Endothelial cell of umbilical vein (primary cell): ENCODE measurements around the gene CNTFR. TPM values are rescaled to one million over a fixed set of nuclear protein-coding genes. Genes with fewer than 3 reads are reported as not detected.

ENCODE experiments used
- BruUV-seq: library from RNA; stranded (reverse); fragments of 400-500 nt; replicated peaks from 2 replicates; lab custom pipeline; 2021; lab: Mats Ljungman, UMichigan
- CTCF ChIA-PET: fragments of 300-600, 350-600 bp; sonication (Branson Sonifier 250); formaldehyde crosslinking; loops from one replicate; lab custom pipeline; 2021; ENCODE audit warnings: antibody characterized with exemption, inconsistent platforms; lab: Charles Lee
- POLR2A ChIA-PET: fragments of 300-600, 350-600 bp; sonication (Branson Sonifier 250); formaldehyde crosslinking; loops from one replicate; lab custom pipeline; 2021; ENCODE audit warnings: antibody characterized with exemption, inconsistent platforms; lab: Charles Lee
- DNase-seq: peaks from one replicate; pipeline ENCODE4 v3.0.0-alpha.2; 2011; ENCODE audit warnings: low read depth, low spot score
- FAIRE-seq: peaks from 2 replicates; lab custom pipeline; 2011; peaks lifted over from hg19 to GRCh38; lab: Jason Lieb, UNC
- H2AFZ ChIP-seq: 2 replicates; pipeline ENCODE4 v1.6.0; 2012; ENCODE audit warnings: low read depth, low read length, control low read depth, inconsistent platforms
- H3K27ac ChIP-seq: 2 replicates; pipeline ENCODE4 v1.5.1; 2011; ENCODE audit warnings: low read depth, mild to moderate bottlenecking, control low read depth, low read length, moderate library complexity; ENCODE audit not compliant: insufficient read depth
- H3K27me3 ChIP-seq, 2 experiments: 2 replicates each; pipeline versions ENCODE4 v1.6.0 to v1.6.1; 2011; ENCODE audit warnings: low read length in 2 of 2, mixed read lengths in 1 of 2; ENCODE audit not compliant: control insufficient read depth in 2 of 2, insufficient read depth in 2 of 2
- H3K36me3 ChIP-seq, 2 experiments: 2 replicates in 1 of 2; 3 replicates in 1 of 2; pipeline ENCODE4 v1.5.1; 2011; ENCODE audit warnings: low read length in 2 of 2, mild to moderate bottlenecking in 1 of 2, moderate library complexity in 1 of 2; ENCODE audit not compliant: control insufficient read depth in 2 of 2, insufficient read depth in 2 of 2; ENCODE audit errors: extremely low read depth in 1 of 2
- H3K4me1 ChIP-seq: 3 replicates; pipeline ENCODE4 v1.5.1; 2011; ENCODE audit warnings: mild to moderate bottlenecking, low read length; ENCODE audit not compliant: control insufficient read depth, insufficient read depth; ENCODE audit errors: extremely low read depth
- H3K4me2 ChIP-seq: 2 replicates; pipeline ENCODE4 v1.6.1; 2011; ENCODE audit warnings: low read length, control low read depth, mixed read lengths; ENCODE audit not compliant: insufficient read depth
- H3K4me3 ChIP-seq, 3 experiments: fragments of 200-600 bp in 1 of 3; sonication (generic), shearing (Covaris generic) in 1 of 3; replicated peaks in 1 of 3; 2 replicates each; pipeline ENCODE4 v1.5.1; 2011 to 2016; ENCODE audit warnings: control low read depth in 3 of 3, low read length in 3 of 3, mild to moderate bottlenecking in 2 of 3, inconsistent platforms in 1 of 3, low read depth in 1 of 3, moderate library complexity in 1 of 3; ENCODE audit not compliant: insufficient read depth in 1 of 3
- H3K79me2 ChIP-seq: 2 replicates; pipeline ENCODE4 v1.6.0; 2012; ENCODE audit warnings: low read length, inconsistent platforms; ENCODE audit not compliant: control insufficient read depth, insufficient read depth
- H3K9ac ChIP-seq: replicated peaks from 2 replicates; pipeline ENCODE3; 2011; ENCODE audit warnings: low read length, control low read depth; ENCODE audit not compliant: insufficient read depth; ENCODE audit errors: extremely low read depth
- H3K9me1 ChIP-seq: replicated peaks from 3 replicates; pipeline ENCODE4 v1.6.0; 2011; ENCODE audit warnings: mild to moderate bottlenecking, low read length; ENCODE audit not compliant: control insufficient read depth, insufficient read depth; ENCODE audit errors: extremely low read depth
- H3K9me3 ChIP-seq: replicated peaks from 2 replicates; pipeline ENCODE4 v1.5.1; 2012; ENCODE audit warnings: low read length, inconsistent platforms; ENCODE audit not compliant: control insufficient read depth, insufficient read depth
- H4K20me1 ChIP-seq: replicated peaks from 2 replicates; pipeline ENCODE3; 2011; ENCODE audit warnings: mild to moderate bottlenecking, low read length; ENCODE audit not compliant: control insufficient read depth, insufficient read depth; ENCODE audit errors: extremely low read depth
- EZH2 ChIP-seq: IDR thresholded peaks from 2 replicates; pipeline ENCODE4 v1.6.1; 2012; ENCODE audit warnings: borderline replicate concordance, low read depth, mild to moderate bottlenecking, moderate library complexity, low read length, inconsistent platforms; ENCODE audit not compliant: severe bottlenecking
- FOS ChIP-seq: IDR thresholded peaks from 2 replicates; pipeline ENCODE4 v1.6.1; 2011; ENCODE audit warnings: mild to moderate bottlenecking, low read length, moderate library complexity, borderline replicate concordance; ENCODE audit not compliant: insufficient read depth
- GATA2 ChIP-seq: IDR thresholded peaks from 2 replicates; pipeline ENCODE4 v1.7.0; 2011; ENCODE audit warnings: low read depth, mild to moderate bottlenecking, moderate library complexity, mixed read lengths, low read length; ENCODE audit not compliant: insufficient read length, insufficient read depth
- JUN ChIP-seq: IDR thresholded peaks from 2 replicates; pipeline ENCODE4 v1.6.1; 2011; ENCODE audit warnings: borderline replicate concordance, low read depth; ENCODE audit not compliant: insufficient read length, insufficient read depth
- MYC ChIP-seq: IDR thresholded peaks from one replicate; pipeline ENCODE4 v1.6.1; 2011; ENCODE audit warnings: mild to moderate bottlenecking, low read depth, low read length
- POLR2A ChIP-seq: IDR thresholded peaks from 2 replicates; pipeline ENCODE4 v1.6.1; 2012; ENCODE audit warnings: low read depth, mild to moderate bottlenecking, control low read depth, low read length
- POLR2AphosphoS5 ChIP-seq: IDR thresholded peaks from 2 replicates; pipeline ENCODE4 v1.6.1; 2012; ENCODE audit warnings: low read depth, mild to moderate bottlenecking, control low read depth, low read length, moderate library complexity; ENCODE audit not compliant: insufficient read depth
- dilution Hi-C: fragments of 300-500 bp; cut with MboI; formaldehyde crosslinking; loops from one replicate; pipeline ENCODE4 v1.15.0; 2019; ENCODE audit warnings: low sequenced_read_pairs; ENCODE audit not compliant: extremely low pct_ligation_motif_present
- intact Hi-C: fragments of 100-400 bp; cut with micrococcal nuclease; formaldehyde crosslinking; loops from one replicate; pipeline ENCODE4 v1.10.0; 2022
- polyA plus RNA-seq, 4 experiments: library from polyadenylated mRNA; depleted of rRNA in 3 of 4; stranded (reverse) in 3 of 4; unstranded in 1 of 4; fragments of >200 nt; gene quantifications; 2 replicates each; pipeline versions ENCODE4 v1.2.1 to v1.2.3, GENCODE V29; 2011 to 2012; ENCODE audit warnings: missing spikeins in 1 of 4
- total RNA-seq: library from RNA; stranded (reverse); gene quantifications from 2 replicates; pipeline ENCODE4 v1.2.3, GENCODE V29; 2021
- TF ChIP-seq, protein P1 (sequence below): IDR thresholded peaks from 2 replicates; pipeline ENCODE4 v1.6.1; 2011; ENCODE audit not compliant: insufficient read depth, insufficient read length
- TF ChIP-seq, protein P2 (sequence below), 2 donors: IDR thresholded peaks; 1 replicate in 1 of 2; 2 replicates in 1 of 2; pipeline ENCODE4 v1.5.1; 2011; ENCODE audit warnings: low read length in 2 of 2, mild to moderate bottlenecking in 2 of 2, moderate library complexity in 2 of 2, control low read depth in 1 of 2, inconsistent platforms in 1 of 2, low read depth in 1 of 2; ENCODE audit not compliant: insufficient read depth in 1 of 2; ENCODE audit errors: extremely low read depth in 1 of 2

Gene CNTFR
- total and polyA plus RNA-seq, 2 donors (not counting 3 experiments of a cell fraction or from before 2014, with no cell fraction given) = not detected

DNA sequence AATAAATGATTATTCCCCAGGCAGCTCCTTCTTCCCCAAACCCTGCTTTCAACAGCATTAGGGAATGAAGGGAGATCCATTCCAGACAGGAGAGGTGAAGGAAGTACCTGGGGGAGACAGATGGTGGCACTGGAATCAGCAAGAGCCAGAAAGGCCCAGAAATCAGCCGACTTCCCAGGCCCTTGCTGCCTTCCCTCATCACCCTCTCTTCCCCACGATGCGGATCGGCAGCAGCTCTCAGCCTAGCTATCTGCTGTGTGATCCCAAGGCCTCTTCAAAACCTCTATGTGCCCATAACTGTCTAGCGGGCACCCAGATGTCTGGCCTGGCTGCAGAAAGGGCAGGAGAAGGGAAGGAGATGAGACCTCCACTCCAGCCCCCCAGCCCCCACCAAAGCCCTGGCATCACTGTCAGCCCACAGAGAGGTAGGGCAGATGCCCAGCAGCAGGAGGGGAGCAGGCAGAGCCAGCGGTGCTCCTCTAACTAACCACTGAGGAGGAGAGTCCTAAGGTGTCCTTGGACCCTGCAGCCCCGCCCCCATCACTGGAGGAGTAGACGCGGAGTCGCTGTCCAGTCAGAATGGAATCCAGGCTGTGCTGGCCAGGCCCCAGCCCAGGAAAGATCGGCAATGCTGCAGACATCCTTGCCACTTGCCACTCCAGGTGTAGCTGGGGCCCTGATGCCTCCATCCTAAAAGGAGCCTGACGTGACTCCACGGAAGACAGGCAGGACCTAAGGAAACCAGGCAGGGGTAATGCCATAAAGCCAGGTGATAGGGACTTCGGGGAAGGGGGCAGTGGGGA is 12.7 kb downstream of the CNTFR start:
- DNase-seq = no peak
- peaks cover 54% of the 10 kb centered on the region in 2 experiments for H3K27me3 ChIP-seq
- no peaks in the 10 kb centered on the region for H3K4me1 ChIP-seq
- no TSS peak for BruUV-seq
- no peaks in the 10 kb centered on the region for H4K20me1 ChIP-seq
- H3K4me2 ChIP-seq = no peak overlapping the region
- no peak overlapping the region for H3K27ac ChIP-seq
- ChIA-PET POLR2A (no interaction called here), CTCF (interaction anchor here (1.1 to 8.5 kb wide), 4 partner anchors 15 to 173 kb away, joined by 5 to 106 read pairs (median 8); no protein-coding TSS in a partner anchor)
- H3K79me2 ChIP-seq = no peaks in the 10 kb centered on the region
- intact Hi-C loops = no loop called here
- FAIRE-seq = no peak
- no peak overlapping the region for H2AFZ ChIP-seq
- H3K4me3 ChIP-seq = no peak overlapping the region
- H3K9ac ChIP-seq = no peak overlapping the region
- no peak for TF ChIP-seq EZH2
- no peak for TF ChIP-seq POLR2AphosphoS5
- no peak for TF ChIP-seq POLR2A
- TF ChIP-seq JUN = no peak
- TF ChIP-seq, protein P1, sequence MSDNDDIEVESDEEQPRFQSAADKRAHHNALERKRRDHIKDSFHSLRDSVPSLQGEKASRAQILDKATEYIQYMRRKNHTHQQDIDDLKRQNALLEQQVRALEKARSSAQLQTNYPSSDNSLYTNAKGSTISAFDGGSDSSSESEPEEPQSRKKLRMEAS = no peak
- TF ChIP-seq, protein P2, sequence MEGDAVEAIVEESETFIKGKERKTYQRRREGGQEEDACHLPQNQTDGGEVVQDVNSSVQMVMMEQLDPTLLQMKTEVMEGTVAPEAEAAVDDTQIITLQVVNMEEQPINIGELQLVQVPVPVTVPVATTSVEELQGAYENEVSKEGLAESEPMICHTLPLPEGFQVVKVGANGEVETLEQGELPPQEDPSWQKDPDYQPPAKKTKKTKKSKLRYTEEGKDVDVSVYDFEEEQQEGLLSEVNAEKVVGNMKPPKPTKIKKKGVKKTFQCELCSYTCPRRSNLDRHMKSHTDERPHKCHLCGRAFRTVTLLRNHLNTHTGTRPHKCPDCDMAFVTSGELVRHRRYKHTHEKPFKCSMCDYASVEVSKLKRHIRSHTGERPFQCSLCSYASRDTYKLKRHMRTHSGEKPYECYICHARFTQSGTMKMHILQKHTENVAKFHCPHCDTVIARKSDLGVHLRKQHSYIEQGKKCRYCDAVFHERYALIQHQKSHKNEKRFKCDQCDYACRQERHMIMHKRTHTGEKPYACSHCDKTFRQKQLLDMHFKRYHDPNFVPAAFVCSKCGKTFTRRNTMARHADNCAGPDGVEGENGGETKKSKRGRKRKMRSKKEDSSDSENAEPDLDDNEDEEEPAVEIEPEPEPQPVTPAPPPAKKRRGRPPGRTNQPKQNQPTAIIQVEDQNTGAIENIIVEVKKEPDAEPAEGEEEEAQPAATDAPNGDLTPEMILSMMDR (IDR thresholded peaks at IDR 0.05; ENCODE audit: extremely low read depth in 1 of 2, insufficient read depth in 1 of 2, low read depth in 1 of 2, low read length in 2 of 2) = no peak
- TF ChIP-seq FOS = no peak
- TF ChIP-seq GATA2 = no peak
- TF ChIP-seq MYC = no peak
- dilution Hi-C loops = no loop called here
- no peaks in the 10 kb centered on the region for H3K9me1 ChIP-seq
- no peaks in the 10 kb centered on the region for H3K36me3 ChIP-seq
- H3K9me3 ChIP-seq = no peaks in the 10 kb centered on the region
